Measurements from ENCODE around the gene SPRY4.

GRCh38 chr5:142357469-142358090 is 32.8 kb upstream of the SPRY4 start:
- TF ChIP-seq POLR2AphosphoS5 (IDR thresholded peaks at IDR 0.05) (no peak), POLR2A (IDR thresholded peaks at IDR 0.05) (no peak)
